Prostate gland (tissue), 2 donors: ENCODE data around the gene SWAP70. TPM values are rescaled to one million over a fixed set of nuclear protein-coding genes. Genes with fewer than 3 reads are reported as not detected.

Source experiments
- DNase-seq: peaks from one replicate; pipeline ENCODE4 v3.0.0-alpha.2; 2019; ENCODE audit warnings: low spot score
- H3K27ac ChIP-seq, 2 donors: fragments of 200-600 bp; sonication (generic); 2 replicates each; pipeline ENCODE4 v1.5.1; 2017 to 2019
- H3K27me3 ChIP-seq: fragments of 200-600 bp; sonication (generic); replicated peaks from 2 replicates; pipeline ENCODE4 v1.5.1; 2019; ENCODE audit not compliant: insufficient read depth
- H3K36me3 ChIP-seq, 2 donors: fragments of 200-600 bp; sonication (generic); 1 replicate in 1 of 2; 2 replicates in 1 of 2; pipeline versions ENCODE4 v1.5.1 to v1.8.1; 2017 to 2019
- H3K4me1 ChIP-seq: fragments of 200-600 bp; sonication (generic); replicated peaks from 2 replicates; pipeline ENCODE4 v1.5.1; 2019
- H3K4me3 ChIP-seq, 2 donors: fragments of 200-600 bp; sonication (generic); 2 replicates each; pipeline ENCODE4 v1.5.1; 2017 to 2019
- H3K9me3 ChIP-seq: fragments of 200-600 bp; sonication (generic); 2 replicates; pipeline ENCODE4 v1.5.1; 2017
- CTCF ChIP-seq, 4 experiments: fragments of 200-600 bp in 2 of 4; fragments of 450-650 bp in 2 of 4; sonication (generic) in 2 of 4; IDR thresholded peaks; 1 replicate in 3 of 4; 2 replicates in 1 of 4; pipeline ENCODE4 v1.5.1; 2016 to 2019; ENCODE audit warnings: antibody characterized with exemption in 4 of 4, mild to moderate bottlenecking in 2 of 4, moderate library complexity in 2 of 4
- POLR2A ChIP-seq: fragments of 450-650 bp; IDR thresholded peaks from one replicate; pipeline ENCODE4 v1.6.1; 2016; ENCODE audit warnings: antibody characterized with exemption, mild to moderate bottlenecking
- POLR2AphosphoS5 ChIP-seq: sonication (generic); formaldehyde crosslinking; IDR thresholded peaks from one replicate; pipeline ENCODE4 v1.6.1; 2017; ENCODE audit warnings: antibody characterized with exemption
- WGBS: methylation state at CpG from one replicate; pipeline ENCODE4 v1.1.5; 2018; 5-methylcytosine and 5-hydroxymethylcytosine counted together
- intact Hi-C: fragments of 100-400 bp; cut with DNase I; formaldehyde crosslinking; loops from one replicate; pipeline ENCODE4 v1.14.2; 2022
- total RNA-seq, 2 donors: library from RNA; depleted of rRNA; stranded (reverse); fragments of >200 nt; gene quantifications; one replicate each; pipeline ENCODE4 v1.1.0, GENCODE V29; 2016

SWAP70 gene
- total RNA-seq, 2 donors from 2014 or later, result 20.8 to 25.2 TPM

GRCh38 chr11:9747828-9748227 is 84.0 kb downstream of the SWAP70 start:
- Histone ChIP-seq H3K27ac (no peak overlapping the region), H3K36me3 (no peaks in the 10 kb centered on the region), H3K9me3 (no peaks in the 10 kb centered on the region), H3K4me3 (no peak overlapping the region), H3K4me1 (no peaks in the 10 kb centered on the region), H3K27me3 (no peaks in the 10 kb centered on the region)
- intact Hi-C loops, result loop anchor here (1.0 to 10.0 kb wide), 2 partner anchors 83 to 134 kb away; partner anchors contain the start of gene SWAP70
- TF ChIP-seq CTCF (IDR thresholded peaks at IDR 0.05) (no peak), POLR2A (no peak), POLR2AphosphoS5 (no peak)
- no peak for DNase-seq
- 75% methylated on average over 5 of the region's 5 CpGs for WGBS

GRCh38 chr11:9748361-9748970 is 84.6 kb downstream of the SWAP70 start:
- peak; percentile 33 to 79 (median 68) for TF ChIP-seq CTCF (IDR thresholded peaks at IDR 0.05)
- TF ChIP-seq POLR2A, result no peak
- TF ChIP-seq POLR2AphosphoS5, result peak; percentile 54
- intact Hi-C loops, result loop anchor here (1.0 to 10.0 kb wide), 2 partner anchors 84 to 134 kb away; partner anchors contain the start of gene SWAP70
- Histone ChIP-seq H3K27ac (no peak overlapping the region), H3K27me3 (no peaks in the 10 kb centered on the region), H3K4me3 (no peak overlapping the region), H3K4me1 (no peaks in the 10 kb centered on the region), H3K9me3 (no peaks in the 10 kb centered on the region), H3K36me3 (no peaks in the 10 kb centered on the region)
- peak; percentile 44 for DNase-seq
- 46% methylated on average over 7 of the region's 7 CpGs for WGBS

GRCh38 chr11:9750551-9750950 is 86.7 kb downstream of the SWAP70 start:
- Histone ChIP-seq H3K27ac (no peak overlapping the region), H3K4me1 (no peaks in the 10 kb centered on the region), H3K9me3 (no peaks in the 10 kb centered on the region), H3K4me3 (no peak overlapping the region), H3K27me3 (no peaks in the 10 kb centered on the region), H3K36me3 (no peaks in the 10 kb centered on the region)
- intact Hi-C loops, result no loop called here
- TF ChIP-seq POLR2AphosphoS5, result no peak
- TF ChIP-seq POLR2A, result no peak
- TF ChIP-seq CTCF (IDR thresholded peaks at IDR 0.05), result no peak
- peak; percentile 15 for DNase-seq
- WGBS, result 51% methylated on average over 4 of the region's 4 CpGs

GRCh38 chr11:9752091-9752490 is 88.2 kb downstream of the SWAP70 start:
- 87% methylated on average over 3 of the region's 3 CpGs for WGBS
- H3K9me3 ChIP-seq, result no peaks in the 10 kb centered on the region
- no peaks in the 10 kb centered on the region for H3K36me3 ChIP-seq
- H3K27me3 ChIP-seq, result no peaks in the 10 kb centered on the region
- no peak for TF ChIP-seq POLR2A
- no peak overlapping the region for H3K27ac ChIP-seq
- intact Hi-C loops, result no loop called here
- DNase-seq, result no peak
- no peaks in the 10 kb centered on the region for H3K4me1 ChIP-seq
- H3K4me3 ChIP-seq, result no peak overlapping the region

GRCh38 chr11:9753021-9753420 is 89.1 kb downstream of the SWAP70 start:
- intact Hi-C loops, result no loop called here
- no peak overlapping the region for H3K4me3 ChIP-seq
- no peak for DNase-seq
- no peaks in the 10 kb centered on the region for H3K9me3 ChIP-seq
- TF ChIP-seq POLR2AphosphoS5 (no peak), POLR2A (no peak), CTCF (IDR thresholded peaks at IDR 0.05) (no peak)
- H3K4me1 ChIP-seq, result no peaks in the 10 kb centered on the region
- no peaks in the 10 kb centered on the region for H3K27me3 ChIP-seq
- no peaks in the 10 kb centered on the region for H3K36me3 ChIP-seq
- no peak overlapping the region for H3K27ac ChIP-seq
- WGBS, result 71% methylated on average over 3 of the region's 3 CpGs
